Activated CD4-positive, CD25-positive, alpha-beta regulatory T cell (primary cell): ENCODE measurements around the gene CCSER1.
"Not testable (repeated sequence)": the region's sequence is repeated elsewhere in the genome, so short reads cannot be mapped to it uniquely, and the experiment has no call there.

Experiments used
- DNase-seq, 4 experiments: peaks; one replicate each; lab custom pipeline; 2025; lab: John Stamatoyannopoulos, UW

The CCSER1 gene

GRCh38 chr4:91064157-91064853, 937.1 kb downstream of the CCSER1 start:
- DNase-seq: no peak

- DNase-seq: no peak
Observed at GRCh38 chr4:91065117-91065516, 937.9 kb downstream of the CCSER1 start.

GRCh38 chr4:91070736-91071135, 943.5 kb downstream of the CCSER1 start:
- DNase-seq: no peak

- no peak for DNase-seq
Observed at GRCh38 chr4:91076147-91076546, 949.0 kb downstream of the CCSER1 start.

- no peak for DNase-seq
Observed at GRCh38 chr4:91085961-91086360, 958.8 kb downstream of the CCSER1 start.

- DNase-seq: no peak
Observed at GRCh38 chr4:91087743-91088142, 960.5 kb downstream of the CCSER1 start.

- no peak for DNase-seq
Observed at GRCh38 chr4:91089178-91089577, 962.0 kb downstream of the CCSER1 start.

GRCh38 chr4:91092398-91092980, 965.3 kb downstream of the CCSER1 start:
- DNase-seq: no peak

- not testable (repeated sequence) for DNase-seq
Observed at GRCh38 chr4:91094220-91094619, 967.0 kb downstream of the CCSER1 start.

- DNase-seq: no peak
Observed at GRCh38 chr4:91099666-91100065, 972.5 kb downstream of the CCSER1 start.

- no peak for DNase-seq
Observed at GRCh38 chr4:91108751-91109150, 981.6 kb downstream of the CCSER1 start.

- DNase-seq: no peak
Observed at GRCh38 chr4:91111556-91111955, 984.4 kb downstream of the CCSER1 start.

- DNase-seq: no peak
Observed at GRCh38 chr4:91113130-91113706, 986.0 kb downstream of the CCSER1 start.

- no peak for DNase-seq
Observed at GRCh38 chr4:91114386-91114785, 987.2 kb downstream of the CCSER1 start.

- DNase-seq: no peak
Observed at GRCh38 chr4:91116861-91117260, 989.7 kb downstream of the CCSER1 start.

GRCh38 chr4:91118597-91118996, 991.4 kb downstream of the CCSER1 start:
- DNase-seq: no peak

GRCh38 chr4:91123742-91124141, 996.5 kb downstream of the CCSER1 start:
- no peak for DNase-seq

- no peak for DNase-seq
Observed at GRCh38 chr4:91127192-91127591, 1000.0 kb downstream of the CCSER1 start.

- no peak for DNase-seq
Observed at GRCh38 chr4:91127831-91128230, 1000.6 kb downstream of the CCSER1 start.

GRCh38 chr4:91128519-91128918, 1001.3 kb downstream of the CCSER1 start:
- DNase-seq: no peak

GRCh38 chr4:91147067-91147466, 1019.9 kb downstream of the CCSER1 start:
- DNase-seq: no peak

- DNase-seq: not testable (repeated sequence)
Observed at GRCh38 chr4:91154041-91154440, 1026.8 kb downstream of the CCSER1 start.

GRCh38 chr4:91167864-91168653, 1040.9 kb downstream of the CCSER1 start:
- not testable (repeated sequence) for DNase-seq
